Lower leg skin (tissue), 3 donors: ENCODE measurements around the gene ARHGAP15.

Source experiments
- CTCF ChIP-seq, 3 donors: fragments of 450-650 bp; IDR thresholded peaks; one replicate each; pipeline ENCODE4 v1.5.1; 2016; ENCODE audit warnings: antibody characterized with exemption in 3 of 3, mild to moderate bottlenecking in 3 of 3, moderate library complexity in 2 of 3
- POLR2A ChIP-seq, 2 donors: fragments of 450-650 bp; IDR thresholded peaks; one replicate each; pipeline ENCODE4 v1.6.1; 2016 to 2017; ENCODE audit warnings: antibody characterized with exemption in 2 of 2, mild to moderate bottlenecking in 1 of 2, moderate library complexity in 1 of 2

GRCh38 chr2:143394062-143394461, 264.8 kb downstream of the ARHGAP15 start:
- TF ChIP-seq CTCF (IDR thresholded peaks at IDR 0.05) (no peak), POLR2A (IDR thresholded peaks at IDR 0.05) (no peak)
